Left ventricle myocardium inferior (tissue), 1 donor: ENCODE results near the gene LMF1. TPM values are rescaled to one million over a fixed set of nuclear protein-coding genes. Genes with fewer than 3 reads are reported as not detected.

Source experiments
- DNase-seq: peaks from one replicate; pipeline ENCODE4 v3.0.0-alpha.2; 2020
- H3K27ac ChIP-seq: fragments of 200-600 bp; replicated peaks from 2 replicates; pipeline ENCODE4 v1.8.0; 2021
- H3K27me3 ChIP-seq: fragments of 200-600 bp; 2 replicates; pipeline ENCODE4 v1.8.0; 2021; ENCODE audit warnings: low read depth
- H3K36me3 ChIP-seq: fragments of 200-600 bp; 2 replicates; pipeline ENCODE4 v1.8.0; 2021
- H3K4me1 ChIP-seq: fragments of 200-600 bp; 2 replicates; pipeline ENCODE4 v1.8.0; 2021
- H3K4me3 ChIP-seq: fragments of 200-600 bp; 2 replicates; pipeline ENCODE4 v1.8.0; 2021; ENCODE audit warnings: mild to moderate bottlenecking, moderate library complexity
- H3K9me3 ChIP-seq: fragments of 200-600 bp; replicated peaks from 2 replicates; pipeline ENCODE4 v1.8.0; 2021
- CTCF ChIP-seq: fragments of 200-600 bp; IDR thresholded peaks from 2 replicates; pipeline ENCODE4 v1.8.0; 2021; ENCODE audit warnings: antibody characterized with exemption, mild to moderate bottlenecking, borderline replicate concordance
- intact Hi-C: fragments of 100-400 bp; cut with micrococcal nuclease; formaldehyde crosslinking; loops from one replicate; pipeline ENCODE4 v1.11.0; 2022
- total RNA-seq: library from RNA; stranded (reverse); fragmentation: NEBNext Ultra II Directional; extraction: Animal tissue kit (Norgen Biotek cat#: 25700); gene quantifications from one replicate; pipeline ENCODE4 v1.2.1, GENCODE V29; 2021
- donor health status: DM: no; HTN: yes; CAD: no; lungs with severe emphysema.

The LMF1 gene
- total RNA-seq, 1 donor from 2014 or later, result 6.6 TPM

- Histone ChIP-seq H3K36me3 (no peaks in the 10 kb centered on the region), H3K27ac (no peak overlapping the region), H3K27me3 (no peaks in the 10 kb centered on the region), H3K4me1 (no peaks in the 10 kb centered on the region), H3K9me3 (peaks cover 18% of the 10 kb centered on the region), H3K4me3 (no peak overlapping the region)
- TF ChIP-seq CTCF, result no peak
- no peak for DNase-seq
- intact Hi-C loops, result no loop called here
Observed at GRCh38 chr16:856811-857210, 114.0 kb downstream of the LMF1 start.

GRCh38 chr16:856101-856500, 114.7 kb downstream of the LMF1 start:
- intact Hi-C loops, result no loop called here
- Histone ChIP-seq H3K9me3 (peaks cover 11% of the 10 kb centered on the region), H3K36me3 (no peaks in the 10 kb centered on the region), H3K4me3 (no peak overlapping the region), H3K4me1 (no peaks in the 10 kb centered on the region), H3K27me3 (no peaks in the 10 kb centered on the region), H3K27ac (no peak overlapping the region)
- DNase-seq, result no peak
- no peak for TF ChIP-seq CTCF

GRCh38 chr16:855471-855870, 115.3 kb downstream of the LMF1 start:
- no peak overlapping the region for H3K27ac ChIP-seq
- DNase-seq, result no peak
- peaks cover 5% of the 10 kb centered on the region for H3K9me3 ChIP-seq
- H3K36me3 ChIP-seq, result no peaks in the 10 kb centered on the region
- TF ChIP-seq CTCF, result no peak
- H3K27me3 ChIP-seq, result no peaks in the 10 kb centered on the region
- H3K4me3 ChIP-seq, result no peak overlapping the region
- intact Hi-C loops, result no loop called here
- H3K4me1 ChIP-seq, result no peaks in the 10 kb centered on the region

GRCh38 chr16:854808-855410, 115.9 kb downstream of the LMF1 start:
- Histone ChIP-seq H3K36me3 (no peaks in the 10 kb centered on the region), H3K27me3 (no peaks in the 10 kb centered on the region), H3K9me3 (no peaks in the 10 kb centered on the region), H3K27ac (no peak overlapping the region), H3K4me3 (no peak overlapping the region), H3K4me1 (no peaks in the 10 kb centered on the region)
- TF ChIP-seq CTCF, result no peak
- intact Hi-C loops, result no loop called here
- DNase-seq, result no peak

GRCh38 chr16:853981-854807, 116.6 kb downstream of the LMF1 start:
- no peak overlapping the region for H3K27ac ChIP-seq
- no peak for TF ChIP-seq CTCF
- intact Hi-C loops, result no loop called here
- no peaks in the 10 kb centered on the region for H3K9me3 ChIP-seq
- no peak overlapping the region for H3K4me3 ChIP-seq
- no peak for DNase-seq
- H3K27me3 ChIP-seq, result no peaks in the 10 kb centered on the region
- no peaks in the 10 kb centered on the region for H3K4me1 ChIP-seq
- no peaks in the 10 kb centered on the region for H3K36me3 ChIP-seq
